ENCODE results near the gene CENPH. TPM values are rescaled to one million over a fixed set of nuclear protein-coding genes. Genes with fewer than 3 reads are reported as not detected.

The CENPH gene, protein sequence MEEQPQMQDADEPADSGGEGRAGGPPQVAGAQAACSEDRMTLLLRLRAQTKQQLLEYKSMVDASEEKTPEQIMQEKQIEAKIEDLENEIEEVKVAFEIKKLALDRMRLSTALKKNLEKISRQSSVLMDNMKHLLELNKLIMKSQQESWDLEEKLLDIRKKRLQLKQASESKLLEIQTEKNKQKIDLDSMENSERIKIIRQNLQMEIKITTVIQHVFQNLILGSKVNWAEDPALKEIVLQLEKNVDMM
- 10 to 100 TPM; 30.8 to 31.5 TPM for total RNA-seq

DNA sequence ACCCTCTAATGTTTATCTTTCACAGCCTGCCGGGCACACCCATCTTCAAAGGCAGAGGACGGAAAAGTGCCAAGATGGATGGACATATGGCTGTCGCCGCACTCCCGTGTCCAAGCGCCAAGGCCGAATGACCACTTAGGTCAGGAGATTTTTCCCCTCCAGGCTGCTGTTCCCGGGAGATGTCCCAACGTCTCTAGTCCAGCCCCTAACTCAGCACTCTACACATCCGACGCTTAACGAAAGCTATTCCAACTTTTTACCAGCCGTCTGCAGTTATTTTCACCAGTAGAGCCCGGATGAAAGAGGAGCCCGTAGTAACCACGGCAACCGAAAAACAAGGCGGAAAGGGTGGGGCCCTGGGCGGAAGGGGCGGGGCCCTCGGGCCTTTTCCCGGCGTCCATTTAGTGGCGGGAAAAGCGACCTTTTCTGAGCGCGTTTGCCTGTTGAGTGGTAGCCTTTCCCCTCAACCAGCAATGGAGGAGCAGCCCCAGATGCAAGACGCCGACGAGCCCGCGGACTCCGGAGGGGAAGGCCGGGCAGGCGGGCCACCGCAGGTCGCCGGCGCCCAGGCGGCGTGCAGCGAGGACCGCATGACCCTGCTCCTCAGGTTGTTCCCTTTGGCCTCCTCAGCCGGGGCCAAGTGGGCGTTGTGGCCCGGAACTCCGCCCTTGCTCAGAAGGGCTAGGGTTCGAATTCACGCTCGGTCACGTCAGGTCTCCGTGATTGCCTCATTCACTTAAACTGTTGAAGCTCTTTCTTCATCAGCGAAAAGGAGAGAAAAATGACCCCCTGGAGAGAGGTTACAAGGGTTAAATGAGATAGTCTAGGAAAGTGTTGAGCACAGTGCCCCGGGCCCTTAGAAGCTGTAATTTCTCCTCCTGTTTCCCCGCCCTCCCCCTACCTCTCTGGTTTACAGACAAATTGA, at the start of gene CENPH:
Gene CENPH (plus strand): TSS at position 422 of the 925 bp plus-strand sequence. CDS start 52 bp downstream, at position 474.

DNA sequence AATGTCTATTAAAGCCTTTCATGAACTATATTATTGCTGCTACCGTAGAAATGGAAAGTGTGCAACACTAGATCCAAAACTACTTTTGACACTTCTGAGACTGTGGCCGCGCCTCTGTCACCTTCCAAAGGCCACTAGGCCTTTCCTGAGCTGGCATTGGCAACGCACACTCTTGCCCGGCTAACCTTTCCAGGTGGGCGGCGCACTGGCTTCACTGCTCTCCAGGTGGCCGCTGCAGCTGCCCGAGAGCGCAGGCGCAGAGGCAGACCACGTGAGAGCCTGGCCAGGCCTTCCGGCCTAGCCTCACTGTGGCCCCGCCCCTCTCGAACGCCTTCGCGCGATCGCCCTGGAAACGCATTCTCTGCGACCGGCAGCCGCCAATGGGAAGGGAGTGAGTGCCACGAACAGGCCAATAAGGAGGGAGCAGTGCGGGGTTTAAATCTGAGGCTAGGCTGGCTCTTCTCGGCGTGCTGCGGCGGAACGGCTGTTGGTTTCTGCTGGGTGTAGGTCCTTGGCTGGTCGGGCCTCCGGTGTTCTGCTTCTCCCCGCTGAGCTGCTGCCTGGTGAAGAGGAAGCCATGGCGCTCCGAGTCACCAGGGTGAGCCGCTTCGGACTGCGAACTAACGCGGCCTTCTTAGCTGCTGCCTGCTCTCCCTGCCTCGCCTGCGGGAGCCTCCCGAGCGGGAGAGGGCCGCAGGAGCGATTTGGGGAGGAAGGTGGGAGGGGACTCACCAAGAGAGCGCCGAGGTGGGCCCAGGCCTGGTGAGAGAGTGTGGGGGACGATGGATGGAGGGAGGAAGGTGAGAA, 22.5 kb upstream of the CENPH start, which contains the start of gene CCNB1:
Gene CCNB1 (plus strand): TSS at position 465 of the 807 bp plus-strand sequence. CDS start 113 bp downstream, at position 578.

DNA sequence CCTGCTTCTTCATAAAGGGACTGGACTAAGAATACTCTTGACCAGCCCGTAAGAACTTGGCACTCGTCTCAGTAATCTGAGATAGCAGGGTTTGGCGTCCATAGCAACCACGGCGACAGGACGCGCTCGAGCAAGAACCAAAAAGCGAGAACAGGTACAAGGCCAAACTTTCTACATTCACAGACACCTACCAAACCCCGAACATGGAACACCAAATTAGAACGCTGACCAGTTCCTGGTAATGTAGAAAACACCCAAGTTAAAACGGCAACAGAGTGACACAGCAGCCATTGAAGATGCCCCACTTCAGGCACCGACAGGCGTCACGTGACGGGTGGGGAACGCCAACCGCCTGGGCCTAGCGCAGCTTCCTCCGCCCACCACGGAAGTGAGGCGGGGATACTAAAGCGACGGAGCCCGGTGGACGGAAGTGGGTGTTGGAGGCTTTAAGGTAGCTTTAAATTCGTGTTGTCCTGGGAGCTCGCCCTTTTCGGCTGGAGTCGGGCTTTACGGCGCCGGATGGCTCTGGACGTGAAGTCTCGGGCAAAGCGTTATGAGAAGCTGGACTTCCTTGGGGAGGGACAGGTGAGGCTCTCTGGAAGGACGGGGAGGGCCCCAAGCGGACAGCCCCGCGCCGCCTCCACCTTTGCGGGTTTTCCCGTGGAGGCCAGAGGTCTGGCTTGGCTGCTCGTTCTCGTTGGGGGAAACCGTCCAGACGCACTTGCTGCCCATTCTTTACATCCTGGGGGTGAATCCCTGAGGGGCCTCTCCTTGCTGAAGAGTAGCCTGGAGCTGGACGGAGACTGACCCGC, 45.3 kb downstream of the CENPH start, which contains the start of gene CDK7:
Gene CDK7 (plus strand): TSS at position 430 of the 812 bp plus-strand sequence. CDS start 90 bp downstream, at position 520.

Other genes starting within 250 kb of the CENPH start
- gene SLC30A5, start 95.6 kb upstream of the CENPH start, total RNA-seq: 10 to 100 TPM; 34.6 to 36.9 TPM
- gene CCNB1, start 22.4 kb upstream of the CENPH start, total RNA-seq: 100 to 1,000 TPM; 122 to 123 TPM
- 10 to 100 TPM; 18.8 to 19.7 TPM for gene CDK7, start 45.3 kb downstream of the CENPH start, total RNA-seq
- gene CCDC125, start 143.2 kb downstream of the CENPH start, total RNA-seq: 10 to 100 TPM in 1 of 2 experiments, 1 to 10 TPM in 1; 9.6 to 11.0 TPM
- 10 to 100 TPM; 27.8 to 32.0 TPM for gene AK6, start 179.9 kb downstream of the CENPH start, total RNA-seq
- gene TAF9, start 179.9 kb downstream of the CENPH start, total RNA-seq: 10 to 100 TPM; 45.4 to 49.2 TPM
- gene RAD17, start 180.2 kb downstream of the CENPH start, total RNA-seq: 10 to 100 TPM; 22.5 to 24.9 TPM
- under 1 TPM; 0.30 to 0.46 TPM for gene MARVELD2, start 225.5 kb downstream of the CENPH start, total RNA-seq